Keratinocyte (primary cell): Measurements from ENCODE around the gene MATK. TPM values are rescaled to one million over a fixed set of nuclear protein-coding genes. Genes with fewer than 3 reads are reported as not detected.

Source experiments
- DNase-seq: peaks from one replicate; pipeline ENCODE4 v3.0.0-alpha.2; 2011; ENCODE audit warnings: low read depth, missing footprints, low spot score
- FAIRE-seq: peaks from 2 replicates; lab custom pipeline; 2011; peaks lifted over from hg19 to GRCh38; lab: Jason Lieb, UNC
- H2AFZ ChIP-seq: 2 replicates; pipeline ENCODE4 v1.6.0; 2012; ENCODE audit warnings: low read length, control low read depth, inconsistent platforms; ENCODE audit not compliant: control insufficient read depth
- H3K27ac ChIP-seq: 2 replicates; pipeline ENCODE4 v1.5.1; 2011; ENCODE audit warnings: low read length; ENCODE audit not compliant: control insufficient read depth, insufficient read depth
- H3K27me3 ChIP-seq: 3 replicates; pipeline ENCODE4 v1.6.0; 2011; ENCODE audit warnings: low read length; ENCODE audit not compliant: control insufficient read depth, insufficient read depth; ENCODE audit errors: extremely low read depth
- H3K36me3 ChIP-seq, 2 experiments: 2 replicates in 1 of 2; 3 replicates in 1 of 2; pipeline ENCODE4 v1.5.1; 2011; ENCODE audit warnings: low read length in 2 of 2, mild to moderate bottlenecking in 1 of 2; ENCODE audit not compliant: control insufficient read depth in 2 of 2, insufficient read depth in 2 of 2; ENCODE audit errors: extremely low read depth in 1 of 2
- H3K4me1 ChIP-seq: 3 replicates; pipeline ENCODE4 v1.5.1; 2011; ENCODE audit warnings: low read length; ENCODE audit not compliant: control insufficient read depth, insufficient read depth; ENCODE audit errors: extremely low read depth
- H3K4me2 ChIP-seq: 3 replicates; pipeline ENCODE4 v1.6.0; 2011; ENCODE audit warnings: low read depth, low read length; ENCODE audit not compliant: control insufficient read depth, insufficient read depth; ENCODE audit errors: extremely low read depth
- H3K4me3 ChIP-seq, 3 experiments: fragments of 200-600 bp in 1 of 3; sonication (generic) in 1 of 3; 2 replicates in 2 of 3; 3 replicates in 1 of 3; pipeline ENCODE4 v1.5.1; 2011 to 2016; ENCODE audit warnings: low read length in 3 of 3, mild to moderate bottlenecking in 3 of 3, control low read depth in 2 of 3, inconsistent platforms in 1 of 3, low read depth in 1 of 3, mixed read lengths in 1 of 3, mixed run types in 1 of 3, moderate library complexity in 1 of 3; ENCODE audit not compliant: control insufficient read depth in 2 of 3, insufficient read depth in 2 of 3; ENCODE audit errors: extremely low read depth in 1 of 3
- H3K79me2 ChIP-seq: 2 replicates; pipeline ENCODE4 v1.6.0; 2012; ENCODE audit warnings: low read length; ENCODE audit not compliant: control insufficient read depth, insufficient read depth
- H3K9ac ChIP-seq: 3 replicates; pipeline ENCODE4 v1.6.0; 2011; ENCODE audit warnings: low read length; ENCODE audit not compliant: control insufficient read depth, insufficient read depth; ENCODE audit errors: extremely low read depth
- H3K9me1 ChIP-seq: 3 replicates; pipeline ENCODE4 v1.6.0; 2011; ENCODE audit warnings: low read length; ENCODE audit not compliant: control insufficient read depth, insufficient read depth; ENCODE audit errors: extremely low read depth
- H3K9me3 ChIP-seq: 2 replicates; pipeline ENCODE4 v1.5.1; 2012; ENCODE audit warnings: low read depth, low read length; ENCODE audit not compliant: control insufficient read depth
- H4K20me1 ChIP-seq: 3 replicates; pipeline ENCODE4 v1.6.0; 2011; ENCODE audit warnings: low read length; ENCODE audit not compliant: control insufficient read depth, insufficient read depth; ENCODE audit errors: extremely low read depth
- CTCF ChIP-seq, 3 experiments: IDR thresholded peaks in 1 of 3; conservative IDR thresholded peaks in 1 of 3; optimal IDR thresholded peaks in 1 of 3; 2 replicates in 2 of 3; 3 replicates in 1 of 3; pipeline versions ENCODE3 to v1.5.1; 2011; ENCODE audit warnings: low read length in 3 of 3, mild to moderate bottlenecking in 3 of 3, moderate library complexity in 2 of 3, control low read depth in 1 of 3, inconsistent platforms in 1 of 3; ENCODE audit not compliant: insufficient read depth in 2 of 3; ENCODE audit errors: extremely low read depth in 1 of 3
- EZH2 ChIP-seq: IDR thresholded peaks from one replicate; pipeline ENCODE4 v1.6.1; 2012; ENCODE audit warnings: inconsistent platforms, mild to moderate bottlenecking, low read length, moderate library complexity
- dilution Hi-C: fragments of 300-500 bp; cut with MboI; formaldehyde crosslinking; loops from one replicate; pipeline ENCODE4 v1.7.0; 2020; ENCODE audit warnings: low sequenced_read_pairs; ENCODE audit not compliant: extremely low pct_ligation_motif_present
- polyA plus RNA-seq, 5 experiments: library from polyadenylated mRNA; depleted of rRNA in 3 of 5; stranded (reverse) in 3 of 5; stranded (forward) in 1 of 5; unstranded in 1 of 5; fragments of >200 nt; gene quantifications; 1 replicate in 1 of 5; 2 replicates in 3 of 5; 3 replicates in 1 of 5; pipeline versions ENCODE4 v1.2.1 to v1.2.3, GENCODE V29; 2011 to 2012; ENCODE audit warnings: missing spikeins in 2 of 5, low read depth in 1 of 5, low replicate concordance in 1 of 5

MATK gene
- polyA plus RNA-seq, 1 donor (not counting 4 experiments of a cell fraction or from before 2014, with no cell fraction given): 0.16 TPM

GRCh38 chr19:3821857-3822364 lies 35.7 kb upstream of the MATK start:
- Histone ChIP-seq H2AFZ (no peak overlapping the region), H3K4me2 (no peak overlapping the region), H3K27ac (no peak overlapping the region), H3K36me3 (no peaks in the 10 kb centered on the region), H3K9me1 (no peaks in the 10 kb centered on the region), H3K27me3 (peaks cover 20% of the 10 kb centered on the region), H3K9me3 (no peaks in the 10 kb centered on the region), H3K9ac (no peak overlapping the region), H3K4me3 (no peak overlapping the region), H3K79me2 (no peaks in the 10 kb centered on the region), H3K4me1 (peaks cover 5% of the 10 kb centered on the region), H4K20me1 (no peaks in the 10 kb centered on the region)
- no peak for TF ChIP-seq EZH2
- peak; percentile 75 to 96 (median 89) for TF ChIP-seq CTCF (optimal IDR thresholded peaks at IDR 0.05 in 1 of 3, IDR thresholded peaks at IDR 0.05 in 1 of 3, conservative IDR thresholded peaks at IDR 0.05 in 1 of 3; ENCODE audit: extremely low read depth in 1 of 3, insufficient read depth in 2 of 3, low read length in 3 of 3)
- DNase-seq (no peak), FAIRE-seq (no peak)
- dilution Hi-C loops: no loop called here

- Histone ChIP-seq H3K79me2 (no peaks in the 10 kb centered on the region), H3K4me2 (no peak overlapping the region), H3K9ac (no peak overlapping the region), H3K9me3 (no peaks in the 10 kb centered on the region), H3K4me3 (no peak overlapping the region), H4K20me1 (no peaks in the 10 kb centered on the region), H3K4me1 (peaks cover 5% of the 10 kb centered on the region), H3K27ac (no peak overlapping the region), H3K27me3 (peaks cover 17% of the 10 kb centered on the region), H2AFZ (no peak overlapping the region), H3K36me3 (no peaks in the 10 kb centered on the region), H3K9me1 (no peaks in the 10 kb centered on the region)
- FAIRE-seq (no peak), DNase-seq (no peak)
- no peak for TF ChIP-seq EZH2
- peak in 1 of 3 experiments; percentile 30 for TF ChIP-seq CTCF (optimal IDR thresholded peaks at IDR 0.05 in 1 of 3, IDR thresholded peaks at IDR 0.05 in 1 of 3, conservative IDR thresholded peaks at IDR 0.05 in 1 of 3; ENCODE audit: extremely low read depth in 1 of 3, insufficient read depth in 2 of 3, low read length in 3 of 3)
- dilution Hi-C loops: no loop called here
These were observed 35.0 kb upstream of the MATK start for GRCh38 chr19:3821156-3821555.
